Brain microvascular endothelial cell (primary cell): ENCODE results near the gene LIMS2.

Experiments
- DNase-seq: peaks from one replicate; pipeline ENCODE4 v3.0.0-alpha.2; 2020
- H3K27ac ChIP-seq: fragments of 250-450 bp; sonication (Bioruptor Pico); 2 replicates; pipeline ENCODE4 v1.5.1; 2020; ENCODE audit warnings: mild to moderate bottlenecking, moderate library complexity
- H3K27me3 ChIP-seq: fragments of 250-450 bp; sonication (Bioruptor Pico); replicated peaks from 2 replicates; pipeline ENCODE4 v1.5.1; 2020; ENCODE audit warnings: mild to moderate bottlenecking
- H3K36me3 ChIP-seq: fragments of 250-450 bp; sonication (Bioruptor Pico); replicated peaks from 2 replicates; pipeline ENCODE4 v1.5.1; 2020; ENCODE audit warnings: mild to moderate bottlenecking
- H3K4me3 ChIP-seq: 2 replicates; pipeline ENCODE4 v1.5.1; 2011; ENCODE audit warnings: low read depth, mild to moderate bottlenecking, control low read depth, low read length, moderate library complexity
- CTCF ChIP-seq: IDR thresholded peaks from 2 replicates; pipeline ENCODE4 v1.5.1; 2011; ENCODE audit warnings: low read depth, mild to moderate bottlenecking, moderate library complexity, low read length, control low read depth, inconsistent platforms; ENCODE audit errors: missing control alignments
- in situ Hi-C: cut with HindIII; loops from 2 replicates; pipeline ENCODE4 v1.10.0; 2017; ENCODE audit warnings: low sequenced_read_pairs, low pct_ligation_motif_present

The LIMS2 gene

GRCh38 chr2:127718271-127718670, 42.9 kb upstream of the LIMS2 start:
- no peak for DNase-seq
- Histone ChIP-seq H3K27me3 (no peaks in the 10 kb centered on the region), H3K4me3 (no peak overlapping the region), H3K36me3 (peaks cover 43% of the 10 kb centered on the region), H3K27ac (no peak overlapping the region)
- in situ Hi-C loops = no loop called here
- TF ChIP-seq CTCF = no peak

- Histone ChIP-seq H3K27me3 (no peaks in the 10 kb centered on the region), H3K36me3 (peaks cover 31% of the 10 kb centered on the region), H3K27ac (no peak overlapping the region), H3K4me3 (no peak overlapping the region)
- no peak for DNase-seq
- in situ Hi-C loops = no loop called here
- no peak for TF ChIP-seq CTCF
These were observed 40.6 kb upstream of the LIMS2 start for GRCh38 chr2:127715778-127716449.

- no peak overlapping the region for H3K27ac ChIP-seq
- no peak overlapping the region for H3K4me3 ChIP-seq
- DNase-seq = no peak
- in situ Hi-C loops = no loop called here
- TF ChIP-seq CTCF = no peak
- peaks cover 22% of the 10 kb centered on the region for H3K36me3 ChIP-seq
- no peaks in the 10 kb centered on the region for H3K27me3 ChIP-seq
These were observed 38.2 kb upstream of the LIMS2 start for GRCh38 chr2:127713562-127713961.

- Histone ChIP-seq H3K27ac (no peak overlapping the region), H3K36me3 (peaks cover 27% of the 10 kb centered on the region), H3K27me3 (no peaks in the 10 kb centered on the region), H3K4me3 (no peak overlapping the region)
- no peak for TF ChIP-seq CTCF
- no peak for DNase-seq
- in situ Hi-C loops = no loop called here
These were observed 37.7 kb upstream of the LIMS2 start for GRCh38 chr2:127712999-127713398.

GRCh38 chr2:127709336-127709735, 34.0 kb upstream of the LIMS2 start:
- Histone ChIP-seq H3K4me3 (no peak overlapping the region), H3K36me3 (peaks cover 32% of the 10 kb centered on the region), H3K27ac (no peak overlapping the region), H3K27me3 (no peaks in the 10 kb centered on the region)
- DNase-seq = no peak
- in situ Hi-C loops = no loop called here
- no peak for TF ChIP-seq CTCF
